Spleen (tissue), 11 donors: ENCODE measurements around the gene AARS2. TPM values are rescaled to one million over a fixed set of nuclear protein-coding genes. Genes with fewer than 3 reads are reported as not detected.

Source experiments
- DNase-seq: peaks from one replicate; pipeline ENCODE4 v3.0.0-alpha.2; 2020
- H3K27ac ChIP-seq, 8 donors: fragments of 200-600 bp; sonication (generic) in 7 of 8; 1 replicate in 4 of 8; 2 replicates in 4 of 8; pipeline versions ENCODE4 v1.5.0 to v1.8.0; 2016 to 2021; ENCODE audit warnings: inconsistent platforms in 4 of 8, mild to moderate bottlenecking in 4 of 8, moderate library complexity in 1 of 8
- H3K27me3 ChIP-seq, 7 donors: fragments of 200-600 bp; sonication (generic) in 6 of 7; replicated peaks in 1 of 7; 1 replicate in 4 of 7; 2 replicates in 3 of 7; pipeline versions ENCODE4 v1.5.0 to v1.8.0; 2016 to 2021; ENCODE audit warnings: inconsistent platforms in 3 of 7, mild to moderate bottlenecking in 1 of 7
- H3K36me3 ChIP-seq, 6 donors: fragments of 200-600 bp; sonication (generic) in 5 of 6; 1 replicate in 4 of 6; 2 replicates in 2 of 6; pipeline versions ENCODE4 v1.5.0 to v1.8.0; 2016 to 2021; ENCODE audit warnings: inconsistent platforms in 2 of 6
- H3K4me1 ChIP-seq, 6 donors: fragments of 200-600 bp; sonication (generic) in 5 of 6; 1 replicate in 3 of 6; 2 replicates in 3 of 6; pipeline versions ENCODE4 v1.5.0 to v1.8.0; 2016 to 2021; ENCODE audit warnings: inconsistent platforms in 3 of 6
- H3K4me3 ChIP-seq, 8 donors: fragments of 200-600 bp; sonication (generic) in 7 of 8; 1 replicate in 4 of 8; 2 replicates in 4 of 8; pipeline versions ENCODE4 v1.5.0 to v1.8.0; 2016 to 2021; ENCODE audit warnings: inconsistent platforms in 4 of 8, mild to moderate bottlenecking in 4 of 8, moderate library complexity in 2 of 8
- H3K9me3 ChIP-seq, 8 donors: fragments of 200-600 bp; sonication (generic) in 7 of 8; 1 replicate in 4 of 8; 2 replicates in 4 of 8; pipeline versions ENCODE4 v1.5.0 to v1.8.0; 2016 to 2021; ENCODE audit warnings: inconsistent platforms in 4 of 8
- CTCF ChIP-seq, 11 experiments: fragments of 200-600 bp in 7 of 11; fragments of 450-650 bp in 4 of 11; sonication (generic) in 4 of 11; IDR thresholded peaks in 8 of 11; conservative IDR thresholded peaks in 3 of 11; 1 replicate in 7 of 11; 2 replicates in 4 of 11; pipeline versions ENCODE4 v1.4.0 to v1.8.0; 2016 to 2021; ENCODE audit warnings: antibody characterized with exemption in 11 of 11, inconsistent platforms in 4 of 11, mild to moderate bottlenecking in 1 of 11
- POLR2A ChIP-seq, 3 donors: fragments of 450-650 bp; IDR thresholded peaks; one replicate each; pipeline ENCODE4 v1.5.1; 2017; ENCODE audit warnings: antibody characterized with exemption in 3 of 3, mild to moderate bottlenecking in 1 of 3
- POLR2AphosphoS5 ChIP-seq, 3 donors: sonication (generic); formaldehyde crosslinking; IDR thresholded peaks; one replicate each; pipeline ENCODE4 v1.5.1; 2017; ENCODE audit warnings: antibody characterized with exemption in 3 of 3
- WGBS, 5 donors: extraction: QIAGEN DNeasy Blood & Tissue Kit in 3 of 5; methylation state at CpG; one replicate each; pipeline versions ENCODE4 v1.1.5 to v1.1.7; 2013 to 2018; 5-methylcytosine and 5-hydroxymethylcytosine counted together
- intact Hi-C: fragments of 100-400 bp; cut with DNase I; formaldehyde crosslinking; loops from one replicate; pipeline ENCODE4 v1.15.0; 2023; ENCODE audit warnings: low total_unique reads
- polyA plus RNA-seq, 3 donors: library from polyadenylated mRNA; stranded (reverse); fragments of 200-250 nt; gene quantifications; one replicate each; pipeline ENCODE4 v1.2.1, GENCODE V29; 2013
- total RNA-seq, 7 donors: library from RNA; depleted of rRNA in 3 of 7; stranded (reverse); fragments of >200 nt in 3 of 7; fragmentation: NEBNext Ultra II Directional in 4 of 7; extraction: Animal tissue kit (Norgen Biotek cat#: 25700) in 4 of 7; gene quantifications; one replicate each; pipeline versions ENCODE4 v1.1.0 to v1.2.1, GENCODE V29; 2016 to 2021
- donor health status: healthy with polysubstance abuse.
- donor health status: DM: no; HTN: no; CAD: no; lungs with moderate emphysema.
- donor health status: DM: no; HTN: no; CAD: no.
- donor health status: Bipolar disorder and iron deficiency.
- donor health status: healthy.
- donor health status: DM: no; HTN: no; CAD: no.
- donor health status: DM: yes; HTN: yes; CAD: no.

The AARS2 gene
- total and polyA plus RNA-seq, 10 donors, result 3.5 to 16.8 (median 13.7) TPM

GRCh38 chr6:44269178-44269920 lies 43.8 kb downstream of the AARS2 start:
- DNase-seq, result peak; percentile 48
- Histone ChIP-seq H3K4me3 (no peak overlapping the region), H3K27me3 (peaks cover 0 to 63% (median 36%) of the 10 kb centered on the region in 7 donors), H3K27ac (no peak overlapping the region), H3K36me3 (no peaks in the 10 kb centered on the region), H3K9me3 (no peaks in the 10 kb centered on the region), H3K4me1 (peaks cover 0 to 60% (median 35%) of the 10 kb centered on the region in 6 donors)
- 45 to 75% (median 61%) methylated on average over 1 of the region's 1 CpG for WGBS, 5 donors
- TF ChIP-seq POLR2AphosphoS5 (IDR thresholded peaks at IDR 0.05) (no peak), POLR2A (IDR thresholded peaks at IDR 0.05) (no peak), CTCF (IDR thresholded peaks at IDR 0.05 in 8 of 11, conservative IDR thresholded peaks at IDR 0.05 in 3 of 11) (no peak)
- intact Hi-C loops, result no loop called here

- peak; percentile 82 for DNase-seq
- peaks cover 0 to 51% (median 31%) of the 10 kb centered on the region in 7 donors for H3K27me3 ChIP-seq
- intact Hi-C loops, result no loop called here
Observed at GRCh38 chr6:44268095-44268628, 45.0 kb downstream of the AARS2 start.

GRCh38 chr6:44267252-44267651 lies 45.9 kb downstream of the AARS2 start:
- peaks cover 0 to 42% (median 22%) of the 10 kb centered on the region in 7 donors for H3K27me3 ChIP-seq
- no peak overlapping the region for H3K4me3 ChIP-seq
- intact Hi-C loops, result no loop called here
- peak overlapping the region in 1 of 8 donors; percentile 98 for H3K27ac ChIP-seq
- H3K4me1 ChIP-seq, result peaks cover 12 to 81% (median 56%) of the 10 kb centered on the region in 6 donors
- TF ChIP-seq CTCF (IDR thresholded peaks at IDR 0.05 in 8 of 11, conservative IDR thresholded peaks at IDR 0.05 in 3 of 11), result no peak
- no peak for TF ChIP-seq POLR2AphosphoS5 (IDR thresholded peaks at IDR 0.05)
- 74 to 88% (median 78%) methylated on average over 10 of the region's 10 CpGs for WGBS, 5 donors
- H3K36me3 ChIP-seq, result peaks cover 0 to 6% (median under 1%) of the 10 kb centered on the region in 6 donors
- H3K9me3 ChIP-seq, result no peaks in the 10 kb centered on the region
- peak; percentile 58 for DNase-seq

More at GRCh38 chr6:44268095-44268628, 45.0 kb downstream of the AARS2 start:
- H3K9me3 ChIP-seq, result no peaks in the 10 kb centered on the region
- H3K36me3 ChIP-seq, result no peaks in the 10 kb centered on the region
- 20 to 23% (median 22%) methylated on average over 5 of the region's 5 CpGs for WGBS, 5 donors
- peaks cover 4 to 71% (median 47%) of the 10 kb centered on the region in 6 donors for H3K4me1 ChIP-seq
- no peak for TF ChIP-seq POLR2AphosphoS5 (IDR thresholded peaks at IDR 0.05)
- TF ChIP-seq CTCF (IDR thresholded peaks at IDR 0.05 in 8 of 11, conservative IDR thresholded peaks at IDR 0.05 in 3 of 11), result peak; percentile 72 to 93 (median 88)
- no peak overlapping the region for H3K27ac ChIP-seq
- no peak overlapping the region for H3K4me3 ChIP-seq

- H3K9me3 ChIP-seq, result no peaks in the 10 kb centered on the region
- TF ChIP-seq POLR2A (IDR thresholded peaks at IDR 0.05) (no peak), CTCF (IDR thresholded peaks at IDR 0.05 in 8 of 11, conservative IDR thresholded peaks at IDR 0.05 in 3 of 11) (no peak), POLR2AphosphoS5 (IDR thresholded peaks at IDR 0.05) (no peak)
- peaks cover 0 to 33% (median 15%) of the 10 kb centered on the region in 7 donors for H3K27me3 ChIP-seq
- intact Hi-C loops, result no loop called here
- peak overlapping the region in 1 of 8 donors; percentile 90 for H3K4me3 ChIP-seq
- H3K27ac ChIP-seq, result peak overlapping the region in 7 of 8 donors; percentile 95 to 98 (median 96)
- peak; percentile 77 for DNase-seq
- H3K4me1 ChIP-seq, result peaks cover 21 to 86% (median 64%) of the 10 kb centered on the region in 6 donors
- H3K36me3 ChIP-seq, result peaks cover 1 to 15% (median 8%) of the 10 kb centered on the region in 6 donors
- 57 to 69% (median 61%) methylated on average over 3 of the region's 3 CpGs for WGBS, 5 donors
Observed at GRCh38 chr6:44266347-44266746, 46.8 kb downstream of the AARS2 start.
